Neural cell (in vitro differentiated cells): Measurements from ENCODE around the gene ARHGEF5. TPM values are rescaled to one million over a fixed set of nuclear protein-coding genes. Genes with fewer than 3 reads are reported as not detected.

Experiments
- H2AFZ ChIP-seq: fragments of 200-600, 300-800 bp; sonication (generic), shearing (Covaris generic); 2 replicates; pipeline ENCODE4 v1.6.0; 2014; ENCODE audit warnings: low read depth, mild to moderate bottlenecking, antibody characterized with exemption, low read length, moderate library complexity
- H3F3A ChIP-seq: fragments of 200-600 bp; shearing (Covaris generic); 2 replicates; pipeline ENCODE4 v1.6.1; 2016; ENCODE audit warnings: mild to moderate bottlenecking, moderate library complexity, mixed read lengths, antibody characterized with exemption, low read length; ENCODE audit not compliant: insufficient read depth, poor library complexity, severe bottlenecking
- H3K27ac ChIP-seq: fragments of 200-600, 300-800 bp; sonication (generic), shearing (Covaris generic); 2 replicates; pipeline ENCODE4 v1.5.1; 2014; ENCODE audit warnings: mild to moderate bottlenecking, low read length, moderate library complexity
- H3K27me3 ChIP-seq: fragments of 300-800, 200-600 bp; sonication (generic), shearing (Covaris generic); 2 replicates; pipeline ENCODE4 v1.6.0; 2014; ENCODE audit warnings: mild to moderate bottlenecking, low read depth, low read length, moderate library complexity; ENCODE audit not compliant: insufficient read depth
- H3K36me3 ChIP-seq: fragments of 300-800, 200-600 bp; sonication (generic), shearing (Covaris generic); 2 replicates; pipeline ENCODE4 v1.5.1; 2014; ENCODE audit warnings: mild to moderate bottlenecking, antibody characterized with exemption, low read length, moderate library complexity; ENCODE audit not compliant: insufficient read depth
- H3K4me2 ChIP-seq: fragments of 300-800, 200-600 bp; sonication (generic), shearing (Covaris generic); 2 replicates; pipeline ENCODE4 v1.6.0; 2014; ENCODE audit warnings: mild to moderate bottlenecking, low read length
- H3K4me3 ChIP-seq: fragments of 300-800, 200-600 bp; sonication (generic), shearing (Covaris generic); 2 replicates; pipeline ENCODE4 v1.5.1; 2014; ENCODE audit warnings: mild to moderate bottlenecking, low read length, moderate library complexity
- H3K79me2 ChIP-seq: fragments of 200-600 bp; shearing (Covaris generic); replicated peaks from 2 replicates; pipeline ENCODE4 v1.6.0; 2014; ENCODE audit warnings: mild to moderate bottlenecking, low read length, moderate library complexity; ENCODE audit not compliant: insufficient read depth
- H3K9ac ChIP-seq: fragments of 300-800, 200-600 bp; sonication (generic), shearing (Covaris generic); 2 replicates; pipeline ENCODE4 v1.6.1; 2016; ENCODE audit warnings: mild to moderate bottlenecking, low read length, mixed read lengths
- H3K9me2 ChIP-seq: fragments of 200-600 bp; shearing (Covaris generic); 2 replicates; pipeline ENCODE4 v1.6.1; 2016; ENCODE audit warnings: mild to moderate bottlenecking, low read length, mixed read lengths; ENCODE audit not compliant: insufficient read depth
- H3K9me3 ChIP-seq: fragments of 200-600, 300-800 bp; sonication (generic), shearing (Covaris generic); 2 replicates; pipeline ENCODE4 v1.6.1; 2016; ENCODE audit warnings: mild to moderate bottlenecking, mixed run types, low read length, moderate library complexity, mixed read lengths
- H4K20me1 ChIP-seq: fragments of 200-600 bp; shearing (Covaris generic); 2 replicates; pipeline ENCODE4 v1.6.1; 2016; ENCODE audit warnings: mild to moderate bottlenecking, mixed run types; ENCODE audit not compliant: insufficient read depth
- CTCF ChIP-seq: fragments of 450-650 bp; IDR thresholded peaks from 2 replicates; pipeline ENCODE4 v1.5.1; 2014; ENCODE audit warnings: antibody characterized with exemption, mild to moderate bottlenecking, moderate library complexity; ENCODE audit not compliant: poor library complexity, severe bottlenecking
- EP300 ChIP-seq: fragments of 450-650 bp; conservative IDR thresholded peaks from 2 replicates; pipeline ENCODE4 v1.6.1; 2014; ENCODE audit warnings: antibody characterized with exemption, mild to moderate bottlenecking, moderate library complexity; ENCODE audit not compliant: poor library complexity, severe bottlenecking
- EZH2 ChIP-seq: fragments of 200-600, 300-800 bp; shearing (Covaris generic), sonication (generic); IDR thresholded peaks from 2 replicates; pipeline ENCODE4 v1.6.1; 2014; ENCODE audit warnings: antibody characterized with exemption, low read length, borderline replicate concordance, mild to moderate bottlenecking; ENCODE audit not compliant: insufficient read depth, poor library complexity, severe bottlenecking
- MXI1 ChIP-seq: fragments of 450-650 bp; conservative IDR thresholded peaks from 2 replicates; pipeline ENCODE4 v1.6.1; 2014; ENCODE audit warnings: antibody characterized with exemption, mild to moderate bottlenecking; ENCODE audit not compliant: poor library complexity, severe bottlenecking
- POLR2AphosphoS5 ChIP-seq: IDR thresholded peaks from 2 replicates; pipeline ENCODE4 v1.6.1; 2012
- RAD21 ChIP-seq: fragments of 450-650 bp; conservative IDR thresholded peaks from 2 replicates; pipeline ENCODE4 v1.6.1; 2014; ENCODE audit warnings: antibody characterized with exemption, mild to moderate bottlenecking, moderate library complexity
- REST ChIP-seq: IDR thresholded peaks from 2 replicates; pipeline ENCODE4 v1.6.1; 2012; ENCODE audit warnings: borderline replicate concordance
- SMC3 ChIP-seq: fragments of 450-650 bp; conservative IDR thresholded peaks from 2 replicates; pipeline ENCODE4 v1.6.1; 2014; ENCODE audit warnings: antibody characterized with exemption, mild to moderate bottlenecking, moderate library complexity; ENCODE audit not compliant: poor library complexity
- TAF1 ChIP-seq: IDR thresholded peaks from 2 replicates; pipeline ENCODE4 v1.6.1; 2012; ENCODE audit warnings: low read depth
- polyA plus RNA-seq: library from polyadenylated mRNA; depleted of rRNA; stranded (reverse); fragments of >200 nt; gene quantifications from 2 replicates; pipeline ENCODE4 v1.2.3, GENCODE V29; 2014

The ARHGEF5 gene
- polyA plus RNA-seq, 1 donor from 2014 or later: not detected

- H3K4me2 ChIP-seq: no peak overlapping the region
- H3K9me3 ChIP-seq: no peaks in the 10 kb centered on the region
- H3K79me2 ChIP-seq: no peaks in the 10 kb centered on the region
- no peaks in the 10 kb centered on the region for H4K20me1 ChIP-seq
- no peaks in the 10 kb centered on the region for H3F3A ChIP-seq
- H3K27ac ChIP-seq: no peak overlapping the region
- H3K4me3 ChIP-seq: no peak overlapping the region
- H3K27me3 ChIP-seq: no peaks in the 10 kb centered on the region
- H2AFZ ChIP-seq: no peak overlapping the region
- no peaks in the 10 kb centered on the region for H3K36me3 ChIP-seq
- no peak for TF ChIP-seq SMC3
- TF ChIP-seq POLR2AphosphoS5: no peak
- TF ChIP-seq TAF1: no peak
- TF ChIP-seq EP300: no peak
- TF ChIP-seq MXI1: no peak
- no peak for TF ChIP-seq RAD21
- TF ChIP-seq REST: no peak
- TF ChIP-seq CTCF: no peak
- no peak for TF ChIP-seq EZH2
- no peaks in the 10 kb centered on the region for H3K9me2 ChIP-seq
- H3K9ac ChIP-seq: no peak overlapping the region
Measured at GRCh38 chr7:144388950-144389349, 33.7 kb downstream of the ARHGEF5 start.

- Histone ChIP-seq H3F3A (no peaks in the 10 kb centered on the region), H3K4me3 (no peak overlapping the region), H3K27me3 (no peaks in the 10 kb centered on the region), H3K9me3 (no peaks in the 10 kb centered on the region), H2AFZ (no peak overlapping the region), H3K36me3 (no peaks in the 10 kb centered on the region), H3K9me2 (no peaks in the 10 kb centered on the region), H4K20me1 (no peaks in the 10 kb centered on the region), H3K9ac (no peak overlapping the region), H3K79me2 (no peaks in the 10 kb centered on the region), H3K4me2 (no peak overlapping the region), H3K27ac (no peak overlapping the region)
- TF ChIP-seq REST (no peak), TAF1 (no peak), CTCF (no peak), POLR2AphosphoS5 (no peak), EP300 (no peak), EZH2 (no peak)
Measured at GRCh38 chr7:144390481-144390880, 35.3 kb downstream of the ARHGEF5 start.
